GM12878 (cell line): Measurements from ENCODE around the gene CMAS.

Source experiments
- ASH2L ChIP-seq: fragments of 300-600, 200-600 bp; sonication (generic); IDR thresholded peaks from 2 replicates; pipeline ENCODE4 v1.6.1; 2017; ENCODE audit warnings: low read depth, mild to moderate bottlenecking, borderline replicate concordance
- BACH1 ChIP-seq: fragments of 450-650 bp; IDR thresholded peaks from 2 replicates; pipeline ENCODE4 v1.6.1; 2017; ENCODE audit warnings: mild to moderate bottlenecking, borderline replicate concordance
- BRCA1 ChIP-seq: IDR thresholded peaks from 2 replicates; pipeline ENCODE4 v1.6.1; 2011; ENCODE audit warnings: low read depth, low read length, improper control_type of control experiment
- CHD1 ChIP-seq: IDR thresholded peaks from 2 replicates; pipeline ENCODE4 v1.6.1; 2012; ENCODE audit warnings: low read depth, low read length, improper control_type of control experiment
- CTCF ChIP-seq, 3 experiments: IDR thresholded peaks in 2 of 3; conservative IDR thresholded peaks in 1 of 3; 2 replicates each; pipeline ENCODE4 v1.5.1; 2011; ENCODE audit warnings: low read depth in 3 of 3, low read length in 3 of 3, mild to moderate bottlenecking in 3 of 3, control low read depth in 2 of 3, moderate library complexity in 2 of 3, inconsistent platforms in 1 of 3, mixed read lengths in 1 of 3; ENCODE audit not compliant: control insufficient read depth in 2 of 3, insufficient read depth in 1 of 3; ENCODE audit errors: extremely low read depth in 1 of 3
- MAX ChIP-seq: IDR thresholded peaks from 2 replicates; pipeline ENCODE4 v1.6.1; 2012; ENCODE audit warnings: low read depth, low read length, improper control_type of control experiment
- MXI1 ChIP-seq: fragments of 150-350 bp; IDR thresholded peaks from 2 replicates; pipeline ENCODE4 v1.6.1; 2011; ENCODE audit warnings: low read depth, mild to moderate bottlenecking, inconsistent platforms, low read length, improper control_type of control experiment
- NFYB ChIP-seq: IDR thresholded peaks from 2 replicates; pipeline ENCODE4 v1.6.1; 2011; ENCODE audit warnings: low read depth, mild to moderate bottlenecking, low read length, improper control_type of control experiment, moderate library complexity; ENCODE audit not compliant: insufficient read depth
- POLR2AphosphoS2 ChIP-seq: IDR thresholded peaks from 2 replicates; pipeline ENCODE4 v1.6.1; 2011; ENCODE audit warnings: low read depth, mild to moderate bottlenecking, low read length, improper control_type of control experiment, moderate library complexity
- POU2F2 ChIP-seq: IDR thresholded peaks from 3 replicates; pipeline ENCODE4 v1.6.1; 2011; ENCODE audit warnings: low read depth, mild to moderate bottlenecking, low read length, borderline replicate concordance
- YY1 ChIP-seq: IDR thresholded peaks from 2 replicates; pipeline ENCODE4 v1.6.1; 2011; ENCODE audit warnings: low read depth, mild to moderate bottlenecking, low read length
- ZBTB33 ChIP-seq: fragments of 450-650 bp; IDR thresholded peaks from 2 replicates; pipeline ENCODE4 v1.6.1; 2017; ENCODE audit warnings: mild to moderate bottlenecking

GRCh38 chr12:22110176-22110575, 64.2 kb downstream of the CMAS start:
- TF ChIP-seq CTCF (IDR thresholded peaks at IDR 0.05 in 2 of 3, conservative IDR thresholded peaks at IDR 0.05 in 1 of 3; ENCODE audit: control insufficient read depth in 2 of 3, extremely low read depth in 1 of 3, insufficient read depth in 1 of 3, low read depth in 3 of 3, low read length in 3 of 3): no peak
- no peak for TF ChIP-seq NFYB
- TF ChIP-seq BRCA1: no peak
- no peak for TF ChIP-seq POU2F2
- TF ChIP-seq POLR2AphosphoS2: no peak
- TF ChIP-seq ZBTB33: no peak
- no peak for TF ChIP-seq BACH1
- TF ChIP-seq ASH2L: no peak
- TF ChIP-seq CHD1: no peak
- no peak for TF ChIP-seq MAX
- no peak for TF ChIP-seq YY1
- no peak for TF ChIP-seq MXI1
